ENCODE measurements around the gene STK11. TPM values are rescaled to one million over a fixed set of nuclear protein-coding genes. Genes with fewer than 3 reads are reported as not detected.

STK11 gene
- total and polyA plus RNA-seq, 2 of the 4 experiments (the other 2 are of a cell fraction): 39.3 to 42.8 TPM

- H3K14ac ChIP-seq (replicated peaks; ENCODE audit: low read depth, low read length): peak overlapping the region; percentile 83
- H3K9me1 ChIP-seq (ENCODE audit: insufficient read depth, low read length): peaks cover 20% of the 10 kb centered on the region
- H4K91ac ChIP-seq (ENCODE audit: insufficient read depth, low read depth, low read length): peak overlapping the region; percentile 92
- ATAC-seq (ENCODE audit: low read depth) (peak; percentile 9), DNase-seq (peak; percentile 83)
- no peaks in the 10 kb centered on the region for H3K27me3 ChIP-seq (ENCODE audit: control insufficient read depth, insufficient read depth, low read length)
- peak overlapping the region; percentile 90; the same call in 1 of the 2 replicates for H3K4me2 ChIP-seq (ENCODE audit: low read depth, low read length)
- 0 out of 2 replicates have a peak overlapping the region, but pooled peaks have one; percentile 80 for H4K5ac ChIP-seq (ENCODE audit: low read depth, low read length)
- 68% methylated on average over 34 of the region's 52 CpGs; no CpG with 5 or more reads in 1 of the 2 experiments for WGBS, 2 experiments (ENCODE audit: extremely low coverage in 2 of 2, insufficient read length in 1 of 2)
- peak overlapping the region; percentile 92 for H2BK5ac ChIP-seq (ENCODE audit: low read depth, low read length, poor library complexity, severe bottlenecking)
- H3K4me3 ChIP-seq (ENCODE audit: insufficient read depth, low read depth, low read length): no peak overlapping the region
- ChIA-PET POLR2A (ENCODE audit: unreplicated experiment) (no interaction called here), CTCF (interaction anchor here (0.6 kb wide), 1 partner anchor 188 kb away, joined by 5 read pairs; no protein-coding TSS in a partner anchor)
- no peak overlapping the region for H2BK15ac ChIP-seq (ENCODE audit: low read depth, low read length)
- H3K56ac ChIP-seq (ENCODE audit: extremely low read depth, insufficient read depth, low read length): no peak overlapping the region
- peak overlapping the region in 1 of 2 experiments; percentile 88; a peak in 2 of 4 replicates for H4K8ac ChIP-seq (ENCODE audit: low read depth in 2 of 2, low read length in 2 of 2)
- H3K27ac ChIP-seq (ENCODE audit: insufficient read depth, low read length): peak overlapping the region; percentile 90
- BruUV-seq (replicated peaks): no TSS peak
- dilution Hi-C loops (cut with HindIII; ENCODE audit: low sequenced_read_pairs, unreplicated experiment): no loop called here
- peaks cover 8 to 77% of the 10 kb centered on the region in 2 experiments; a peak in 3 of 4 replicates for H3K79me1 ChIP-seq (ENCODE audit: low read depth in 1 of 2, low read length in 2 of 2)
- H3K4ac ChIP-seq (ENCODE audit: low read depth, low read length): peak overlapping the region; percentile 88
- peak overlapping the region; percentile 73 for H2AFZ ChIP-seq (replicated peaks; ENCODE audit: low read length, poor library complexity)
- H3K23ac ChIP-seq (ENCODE audit: low read depth, low read length): peak overlapping the region; percentile 99
- peaks cover 37% of the 10 kb centered on the region for H3K4me1 ChIP-seq (ENCODE audit: control insufficient read depth, insufficient read depth, low read length)
- peak overlapping the region; percentile 99 for H2AK9ac ChIP-seq (replicated peaks; ENCODE audit: low read depth, low read length, poor library complexity)
- in situ Hi-C loops (cut with MboI; ENCODE audit: low sequenced_read_pairs): no loop called here
- H3K9me3 ChIP-seq (ENCODE audit: control insufficient read depth, insufficient read depth, low read length): peaks cover 2% of the 10 kb centered on the region; the same call in 1 of the 2 replicates
- intact Hi-C loops (cut with micrococcal nuclease): loop anchor here (5.0 kb wide), 1 partner anchor 38 kb away; no protein-coding TSS in a partner anchor
- peaks cover 67% of the 10 kb centered on the region for H4K20me1 ChIP-seq (ENCODE audit: insufficient read depth, low read length)
- peak overlapping the region; percentile 72 for H2BK120ac ChIP-seq (ENCODE audit: low read depth, low read length)
- H3K9ac ChIP-seq (ENCODE audit: low read depth, low read length): 0 out of 2 replicates have a peak overlapping the region, but pooled peaks have one; percentile 40
- no peak for TF ChIP-seq MAFK (IDR thresholded peaks at IDR 0.05; ENCODE audit: low read depth, low read length)
- TF ChIP-seq RAD21 (IDR thresholded peaks at IDR 0.05; ENCODE audit: low read length): no peak
- no peak for TF ChIP-seq MXI1 (IDR thresholded peaks at IDR 0.05; ENCODE audit: borderline replicate concordance, low read depth, low read length)
- no peak for TF ChIP-seq FOS (IDR thresholded peaks at IDR 0.05; ENCODE audit: low read depth, low read length)
- peak; percentile 92 for TF ChIP-seq USF2 (IDR thresholded peaks at IDR 0.05; ENCODE audit: low read depth, low read length)
- no peak for TF ChIP-seq NFE2L2 (IDR thresholded peaks at IDR 0.05; ENCODE audit: low read depth, low read length)
- no peak for TF ChIP-seq CEBPB (IDR thresholded peaks at IDR 0.05; ENCODE audit: low read depth, low read length)
- TF ChIP-seq BHLHE40 (IDR thresholded peaks at IDR 0.05; ENCODE audit: low read depth, low read length): peak; percentile 76
- TF ChIP-seq RFX5 (IDR thresholded peaks at IDR 0.05; ENCODE audit: low read depth, low read length): no peak
- no peak for TF ChIP-seq CHD1 (IDR thresholded peaks at IDR 0.05; ENCODE audit: low read depth, low read length)
- H2AK5ac ChIP-seq (ENCODE audit: low read depth, low read length): peak overlapping the region; percentile 96
- peak overlapping the region; percentile 67; the same call in 1 of the 2 replicates for H3K18ac ChIP-seq (ENCODE audit: low read depth, low read length)
- peak overlapping the region; percentile 37; the same call in 1 of the 2 replicates for H2BK20ac ChIP-seq (ENCODE audit: low read depth, low read length)
- H3K36me3 ChIP-seq (ENCODE audit: control insufficient read depth, insufficient read depth, low read length): peaks cover 15% of the 10 kb centered on the region
These were observed 35.4 kb upstream of the STK11 start for GRCh38 chr19:1169921-1170885.

All from IMR-90 (cell line).